Measurements from ENCODE around the gene CCIN. TPM values are rescaled to one million over a fixed set of nuclear protein-coding genes. Genes with fewer than 3 reads are reported as not detected.

CCIN gene
- total and polyA plus RNA-seq, 2 of the 13 experiments (the other 11 are each of a cell fraction or from before 2014, with no cell fraction given) = not detected

- 2% methylated on average over 9 of the region's 9 CpGs for WGBS (ENCODE audit: low lambda C conversion rate)
- Histone ChIP-seq H3K4me2 (ENCODE audit: low read depth, low read length) (peak overlapping the region; percentile 87), H3K36me3 (replicated peaks in 1 of 2; ENCODE audit: control insufficient read depth in 1 of 2, insufficient read depth in 2 of 2, low read length in 2 of 2) (0 out of 5 replicates have a peak, but pooled peaks cover 0 to 1% of the 10 kb centered on the region in 2 experiments), H2AFZ (ENCODE audit: low read length) (peak overlapping the region; percentile 96), H3K79me2 (ENCODE audit: insufficient read depth, low read length) (peaks cover 37% of the 10 kb centered on the region), H3K27me3 (ENCODE audit: control insufficient read depth in 1 of 2, insufficient read depth in 2 of 2, low read length in 2 of 2) (no peaks in the 10 kb centered on the region; a peak in 1 of 5 replicates), H3K4me3 (replicated peaks in 1 of 3; ENCODE audit: insufficient read depth in 1 of 3, low read depth in 2 of 3, low read length in 3 of 3) (peak overlapping the region; percentile 27 to 86 (median 84)), H4K20me1 (ENCODE audit: insufficient read depth, low read length) (peaks cover 14% of the 10 kb centered on the region), H3K27ac (ENCODE audit: extremely low read length, insufficient read depth, low read length) (peak overlapping the region; percentile 76), H3K9ac (ENCODE audit: insufficient read depth, low read depth, low read length) (peak overlapping the region; percentile 90), H3K4me1 (ENCODE audit: insufficient read depth, low read length) (peaks cover 36% of the 10 kb centered on the region), H3K9me3 (ENCODE audit: low read length) (no peaks in the 10 kb centered on the region)
- POLR2A ChIA-PET = interaction anchor here (0.7 to 5.3 kb wide), 24 partner anchors 8 to 377 kb away, joined by 3 to 62 read pairs (median 5); partner anchors contain the start of gene GNE
- no peak for FAIRE-seq
- TF ChIP-seq ZBED4 (CRISPR knock-in tag; IDR thresholded peaks at IDR 0.05; ENCODE audit: borderline replicate concordance) (no peak), GZF1 (CRISPR knock-in tag; IDR thresholded peaks at IDR 0.05) (peak; percentile 38; the same call in 1 of the 2 replicates), ZNF280D (CRISPR knock-in tag; IDR thresholded peaks at IDR 0.05) (peak; percentile 39; the same call in 1 of the 2 replicates)
- BruUV-seq (replicated peaks) = TSS peak; percentile 95
- DNase-seq (ENCODE audit: low spot score) = no peak
- intact Hi-C loops (cut with micrococcal nuclease; ENCODE audit: unreplicated experiment) = no loop called here
- ATAC-seq = no peak
- in situ Hi-C loops (cut with HindIII; ENCODE audit: extremely low pct_ligation_motif_present, low pct_unique_long_range_greater_than_20kb) = no loop called here
- CTCF ChIA-PET (ENCODE audit: low intra/inter-chr PET ratio, low total read pairs) = no interaction called here
Observed at GRCh38 chr9:36189976-36190375, 20.8 kb downstream of the CCIN start.

Data from HepG2 (cell line).